ENCODE results near the gene STX8. TPM values are rescaled to one million over a fixed set of nuclear protein-coding genes. Genes with fewer than 3 reads are reported as not detected.
"Not testable (repeated sequence)": the region's sequence is repeated elsewhere in the genome, so short reads cannot be mapped to it uniquely, and the experiment has no call there.

STX8 gene
- total RNA-seq, 1 donor from 2014 or later = 62.8 TPM

- intact Hi-C loops (cut with DNase I) = no loop called here
- peak; percentile 57 for ATAC-seq (ENCODE audit: poor library complexity)
These were observed 108.1 kb downstream of the STX8 start for GRCh38 chr17:9467518-9467917.

GRCh38 chr17:9465210-9465921, 110.3 kb downstream of the STX8 start:
- DNase-seq = no peak
- intact Hi-C loops (cut with DNase I) = no loop called here
- no peak for ATAC-seq (ENCODE audit: poor library complexity)

More at GRCh38 chr17:9467518-9467917, 108.1 kb downstream of the STX8 start:
- no peak for DNase-seq

- ATAC-seq (ENCODE audit: poor library complexity) = no peak
- intact Hi-C loops (cut with DNase I) = no loop called here
- no peak for DNase-seq
These were observed 118.6 kb downstream of the STX8 start for GRCh38 chr17:9457005-9457404.

GRCh38 chr17:9456330-9456729, 119.3 kb downstream of the STX8 start:
- intact Hi-C loops (cut with DNase I) = no loop called here
- ATAC-seq (ENCODE audit: poor library complexity) = peak; percentile 83
- DNase-seq = no peak

- intact Hi-C loops (cut with DNase I) = no loop called here
- ATAC-seq (ENCODE audit: poor library complexity) (no peak), DNase-seq (no peak)
These were observed 123.7 kb downstream of the STX8 start for GRCh38 chr17:9451934-9452333.

GRCh38 chr17:9447298-9447697, 128.3 kb downstream of the STX8 start:
- intact Hi-C loops (cut with DNase I); ATAC-seq (ENCODE audit: poor library complexity); DNase-seq: not testable (repeated sequence)

GRCh38 chr17:9446528-9446927, 129.1 kb downstream of the STX8 start:
- DNase-seq (no peak), ATAC-seq (ENCODE audit: poor library complexity) (no peak)
- intact Hi-C loops (cut with DNase I) = no loop called here

GRCh38 chr17:9445424-9445823, 130.2 kb downstream of the STX8 start:
- intact Hi-C loops (cut with DNase I) = no loop called here
- DNase-seq (no peak), ATAC-seq (ENCODE audit: poor library complexity) (no peak)

- intact Hi-C loops (cut with DNase I) = no loop called here
- ATAC-seq (ENCODE audit: poor library complexity) (no peak), DNase-seq (no peak)
These were observed 130.9 kb downstream of the STX8 start for GRCh38 chr17:9444687-9445086.

GRCh38 chr17:9443811-9444210, 131.8 kb downstream of the STX8 start:
- no peak for DNase-seq
- intact Hi-C loops (cut with DNase I) = no loop called here
- no peak for ATAC-seq (ENCODE audit: poor library complexity)

GRCh38 chr17:9439851-9440250, 135.8 kb downstream of the STX8 start:
- DNase-seq = no peak
- intact Hi-C loops (cut with DNase I) = no loop called here
- ATAC-seq (ENCODE audit: poor library complexity) = no peak

- intact Hi-C loops (cut with DNase I) = no loop called here
- no peak for DNase-seq
- ATAC-seq (ENCODE audit: poor library complexity) = peak; percentile 61
These were observed 139.0 kb downstream of the STX8 start for GRCh38 chr17:9436630-9437029.

- no peak for DNase-seq
- intact Hi-C loops (cut with DNase I) = no loop called here
- ATAC-seq (ENCODE audit: poor library complexity) = no peak
These were observed 140.5 kb downstream of the STX8 start for GRCh38 chr17:9435165-9435564.

- peak; percentile 37 for ATAC-seq (ENCODE audit: poor library complexity)
These were observed 141.0 kb downstream of the STX8 start for GRCh38 chr17:9434642-9435057.

GRCh38 chr17:9432934-9433421, 142.6 kb downstream of the STX8 start:
- intact Hi-C loops (cut with DNase I) = no loop called here
- ATAC-seq (ENCODE audit: poor library complexity) (no peak), DNase-seq (no peak)

More at GRCh38 chr17:9434642-9435057, 141.0 kb downstream of the STX8 start:
- intact Hi-C loops (cut with DNase I) = no loop called here
- no peak for DNase-seq

- DNase-seq (no peak), ATAC-seq (ENCODE audit: poor library complexity) (no peak)
- intact Hi-C loops (cut with DNase I) = no loop called here
These were observed 143.3 kb downstream of the STX8 start for GRCh38 chr17:9432134-9432885.

- DNase-seq (no peak), ATAC-seq (ENCODE audit: poor library complexity) (no peak)
- intact Hi-C loops (cut with DNase I) = no loop called here
These were observed 144.0 kb downstream of the STX8 start for GRCh38 chr17:9431620-9432019.

GRCh38 chr17:9427465-9428315, 147.9 kb downstream of the STX8 start:
- DNase-seq (peak; percentile 56), ATAC-seq (ENCODE audit: poor library complexity) (peak; percentile 91)
- intact Hi-C loops (cut with DNase I) = no loop called here

- ATAC-seq (ENCODE audit: poor library complexity) (no peak), DNase-seq (no peak)
- intact Hi-C loops (cut with DNase I) = no loop called here
These were observed 151.5 kb downstream of the STX8 start for GRCh38 chr17:9424071-9424640.
